Smooth muscle cell (in vitro differentiated cells): Measurements from ENCODE around the gene RTN4RL1. TPM values are rescaled to one million over a fixed set of nuclear protein-coding genes. Genes with fewer than 3 reads are reported as not detected.

ENCODE experiments used
- DNase-seq: peaks from one replicate; lab custom pipeline; 2025; ENCODE audit not compliant: unreplicated experiment; lab: John Stamatoyannopoulos, UW
- H2AFZ ChIP-seq: fragments of 200-600 bp; sonication (generic); 2 replicates; pipeline ENCODE4 v1.6.0; 2016; ENCODE audit warnings: antibody characterized with exemption, low read depth, mild to moderate bottlenecking
- H3F3A ChIP-seq: fragments of 200-600 bp; sonication (generic); 2 replicates; pipeline ENCODE4 v1.6.0; 2017; ENCODE audit warnings: antibody characterized with exemption, low read depth
- H3K27ac ChIP-seq: fragments of 200-600 bp; sonication (generic); 2 replicates; pipeline ENCODE4 v1.5.1; 2016; ENCODE audit warnings: low read depth, mild to moderate bottlenecking
- H3K27me3 ChIP-seq: fragments of 200-600 bp; sonication (generic); 2 replicates; pipeline ENCODE4 v1.6.1; 2016; ENCODE audit warnings: low read depth, mild to moderate bottlenecking
- H3K36me3 ChIP-seq: fragments of 200-600 bp; sonication (generic); 2 replicates; pipeline ENCODE4 v1.5.1; 2016; ENCODE audit warnings: low read depth
- H3K4me1 ChIP-seq: fragments of 200-600 bp; sonication (generic); 2 replicates; pipeline ENCODE4 v1.5.1; 2016; ENCODE audit warnings: low read depth
- H3K4me2 ChIP-seq: fragments of 200-600 bp; sonication (generic); 2 replicates; pipeline ENCODE4 v1.6.0; 2016; ENCODE audit warnings: mild to moderate bottlenecking
- H3K4me3 ChIP-seq: fragments of 200-600 bp; sonication (generic); 2 replicates; pipeline ENCODE4 v1.5.1; 2016; ENCODE audit warnings: mild to moderate bottlenecking
- H3K79me2 ChIP-seq: fragments of 200-600 bp; sonication (generic); 2 replicates; pipeline ENCODE4 v1.6.0; 2016; ENCODE audit warnings: low read depth, mild to moderate bottlenecking
- H3K9ac ChIP-seq: fragments of 200-600 bp; sonication (generic); 2 replicates; pipeline ENCODE4 v1.6.0; 2016; ENCODE audit warnings: low read depth
- H3K9me3 ChIP-seq: fragments of 200-600 bp; sonication (generic); replicated peaks from 2 replicates; pipeline ENCODE4 v1.5.1; 2016; ENCODE audit warnings: low read depth
- H4K20me1 ChIP-seq: fragments of 200-600 bp; sonication (generic); 2 replicates; pipeline ENCODE4 v1.6.0; 2016; ENCODE audit warnings: low read depth
- WGBS: methylation state at CpG from one replicate; pipeline ENCODE4 v1.1.7; 2016; ENCODE audit warnings: low lambda C conversion rate; 5-methylcytosine and 5-hydroxymethylcytosine counted together
- polyA plus RNA-seq: library from polyadenylated mRNA; unstranded; fragments of >200 nt; fragmentation: Nextera tagmentation; extraction: Ambion mirVana; gene quantifications from 2 replicates; pipeline ENCODE4 v1.2.1, GENCODE V29; 2016
- total RNA-seq: library from RNA; depleted of rRNA; stranded (reverse); fragments of >200 nt; gene quantifications from 2 replicates; pipeline ENCODE4 v1.2.3, GENCODE V29; 2014
- TF ChIP-seq, protein P1 (sequence below): fragments of 200-600 bp; sonication (generic); IDR thresholded peaks from 2 replicates; pipeline ENCODE4 v1.5.1; 2017; ENCODE audit warnings: borderline replicate concordance, mild to moderate bottlenecking, antibody characterized with exemption; ENCODE audit not compliant: insufficient read depth, poor library complexity, severe bottlenecking

RTN4RL1 gene
- total and polyA plus RNA-seq, 2 experiments from 2014 or later, result not detected

DNA sequence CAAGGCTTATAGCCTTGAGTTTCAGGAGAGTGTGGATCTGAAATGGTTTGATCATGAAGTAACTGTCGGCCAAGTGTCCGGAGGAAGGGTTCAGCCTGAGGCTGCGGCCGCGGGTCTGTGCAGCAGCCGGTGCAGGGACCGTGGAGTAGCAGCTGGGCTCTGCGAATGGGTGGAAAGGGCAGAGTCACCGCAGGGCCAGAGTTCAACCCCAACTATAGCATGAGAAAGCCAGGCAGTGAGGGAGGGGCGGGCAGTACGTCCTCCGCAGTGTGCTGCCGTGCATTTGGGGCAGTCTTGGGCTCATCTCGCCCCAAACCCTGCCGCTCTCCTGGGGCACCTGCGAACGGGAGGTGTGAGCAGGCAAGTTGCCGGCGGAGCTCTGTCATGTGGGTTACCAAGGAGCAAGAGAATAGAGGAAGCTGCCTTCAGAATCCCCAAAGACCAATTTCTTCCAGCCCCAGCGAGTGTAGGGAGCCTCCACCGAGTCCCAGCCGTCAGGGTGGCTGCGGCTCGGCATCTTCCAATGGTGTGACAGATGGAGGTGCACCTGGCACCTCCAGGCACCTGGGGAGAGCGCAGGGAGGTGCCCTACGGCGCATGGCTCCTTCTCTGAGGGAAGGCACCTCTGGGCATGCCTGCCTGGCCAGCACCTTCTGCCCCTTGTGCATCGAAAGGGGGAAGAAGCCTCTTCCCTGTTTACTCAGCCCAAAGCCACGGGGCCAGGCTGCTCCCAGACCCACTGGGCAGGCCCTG, 108.0 kb downstream of the RTN4RL1 start:
- H3F3A ChIP-seq, result no peaks in the 10 kb centered on the region
- H3K9ac ChIP-seq, result no peak overlapping the region
- peaks cover 5% of the 10 kb centered on the region for H3K4me1 ChIP-seq
- H3K9me3 ChIP-seq, result no peaks in the 10 kb centered on the region
- H3K79me2 ChIP-seq, result no peaks in the 10 kb centered on the region
- no peak for DNase-seq
- TF ChIP-seq, protein P1, sequence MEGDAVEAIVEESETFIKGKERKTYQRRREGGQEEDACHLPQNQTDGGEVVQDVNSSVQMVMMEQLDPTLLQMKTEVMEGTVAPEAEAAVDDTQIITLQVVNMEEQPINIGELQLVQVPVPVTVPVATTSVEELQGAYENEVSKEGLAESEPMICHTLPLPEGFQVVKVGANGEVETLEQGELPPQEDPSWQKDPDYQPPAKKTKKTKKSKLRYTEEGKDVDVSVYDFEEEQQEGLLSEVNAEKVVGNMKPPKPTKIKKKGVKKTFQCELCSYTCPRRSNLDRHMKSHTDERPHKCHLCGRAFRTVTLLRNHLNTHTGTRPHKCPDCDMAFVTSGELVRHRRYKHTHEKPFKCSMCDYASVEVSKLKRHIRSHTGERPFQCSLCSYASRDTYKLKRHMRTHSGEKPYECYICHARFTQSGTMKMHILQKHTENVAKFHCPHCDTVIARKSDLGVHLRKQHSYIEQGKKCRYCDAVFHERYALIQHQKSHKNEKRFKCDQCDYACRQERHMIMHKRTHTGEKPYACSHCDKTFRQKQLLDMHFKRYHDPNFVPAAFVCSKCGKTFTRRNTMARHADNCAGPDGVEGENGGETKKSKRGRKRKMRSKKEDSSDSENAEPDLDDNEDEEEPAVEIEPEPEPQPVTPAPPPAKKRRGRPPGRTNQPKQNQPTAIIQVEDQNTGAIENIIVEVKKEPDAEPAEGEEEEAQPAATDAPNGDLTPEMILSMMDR, result no peak
- WGBS, result 94% methylated on average over 29 of the region's 29 CpGs
- no peak overlapping the region for H3K4me3 ChIP-seq
- no peak overlapping the region for H3K4me2 ChIP-seq
- H3K36me3 ChIP-seq, result no peaks in the 10 kb centered on the region
- no peaks in the 10 kb centered on the region for H4K20me1 ChIP-seq
- H3K27me3 ChIP-seq, result peaks cover 22% of the 10 kb centered on the region
- H3K27ac ChIP-seq, result no peak overlapping the region
- no peak overlapping the region for H2AFZ ChIP-seq

DNA sequence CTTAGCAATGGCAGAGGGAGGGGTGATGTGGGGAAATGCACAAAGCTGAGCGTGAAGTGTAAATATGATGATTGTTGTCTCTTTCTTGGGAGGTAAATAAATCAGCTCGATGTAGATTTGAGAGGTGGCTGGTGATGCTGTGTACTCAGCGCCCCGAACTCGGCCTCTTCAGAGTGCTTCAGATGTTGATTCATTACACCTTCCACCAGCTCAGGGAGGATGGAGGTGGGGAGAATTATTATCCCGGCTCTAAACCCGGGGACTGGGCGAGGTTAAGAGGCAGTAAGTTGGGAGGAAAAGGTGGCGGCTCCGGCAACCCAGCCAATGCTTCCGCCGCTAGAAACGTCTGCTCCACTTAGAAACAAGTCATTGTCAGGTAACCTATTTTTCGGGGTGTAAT, 108.8 kb downstream of the RTN4RL1 start:
- H3F3A ChIP-seq, result no peaks in the 10 kb centered on the region
- no peak overlapping the region for H2AFZ ChIP-seq
- no peak overlapping the region for H3K9ac ChIP-seq
- H3K4me3 ChIP-seq, result no peak overlapping the region
- 86% methylated on average over 14 of the region's 14 CpGs for WGBS
- no peaks in the 10 kb centered on the region for H4K20me1 ChIP-seq
- peaks cover 29% of the 10 kb centered on the region for H3K27me3 ChIP-seq
- H3K27ac ChIP-seq, result no peak overlapping the region
- no peaks in the 10 kb centered on the region for H3K36me3 ChIP-seq
- no peak for DNase-seq
- no peak overlapping the region for H3K4me2 ChIP-seq
- TF ChIP-seq, protein P1, result no peak
- no peaks in the 10 kb centered on the region for H3K79me2 ChIP-seq
- peaks cover 5% of the 10 kb centered on the region for H3K4me1 ChIP-seq
- no peaks in the 10 kb centered on the region for H3K9me3 ChIP-seq

DNA sequence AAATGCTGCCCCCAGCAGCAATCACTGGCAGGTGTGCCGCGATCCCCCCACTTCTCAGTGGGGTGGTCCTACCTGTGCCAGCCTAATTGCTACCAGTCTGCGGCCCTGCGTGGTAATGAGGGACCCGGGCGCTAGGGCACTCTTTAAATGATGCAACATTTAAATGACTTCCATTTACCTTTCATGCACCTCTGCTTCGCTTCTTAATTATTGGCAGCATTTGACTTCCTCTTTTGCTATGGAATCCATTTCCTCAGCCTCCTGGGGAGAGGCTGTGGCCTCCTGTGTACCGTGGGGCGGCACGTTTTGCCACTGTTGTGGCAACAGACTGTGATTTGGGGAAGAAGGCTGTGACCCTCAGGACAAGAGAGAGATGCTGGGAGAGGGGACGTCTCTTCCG, 109.2 kb downstream of the RTN4RL1 start:
- peaks cover 29% of the 10 kb centered on the region for H3K27me3 ChIP-seq
- WGBS, result 88% methylated on average over 12 of the region's 12 CpGs
- TF ChIP-seq, protein P1, result no peak

DNA sequence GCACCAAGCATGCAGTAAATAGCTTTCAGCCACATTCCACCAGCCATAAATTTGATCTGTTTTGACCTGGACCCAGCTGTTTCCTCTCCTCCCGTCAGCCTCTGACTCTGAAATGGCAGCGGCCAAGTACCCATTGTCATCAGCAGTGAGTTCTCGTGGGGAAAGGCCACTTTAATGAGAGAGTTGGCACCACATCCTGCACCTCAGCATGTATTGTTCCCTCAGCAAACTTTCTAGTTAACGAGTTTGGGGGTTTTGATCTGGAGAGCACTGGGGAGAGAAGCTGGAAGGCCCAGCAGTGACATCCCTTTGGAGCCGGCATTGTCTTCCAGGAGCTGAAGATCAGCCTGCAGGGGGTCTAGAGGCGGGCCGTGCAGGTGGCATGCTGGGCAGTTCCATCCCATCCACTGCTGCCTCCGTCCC, 110.5 kb downstream of the RTN4RL1 start:
- Histone ChIP-seq H3K27me3 (peaks cover 39% of the 10 kb centered on the region), H3F3A (no peaks in the 10 kb centered on the region), H4K20me1 (no peaks in the 10 kb centered on the region), H3K9ac (no peak overlapping the region), H3K4me2 (no peak overlapping the region), H3K27ac (no peak overlapping the region), H3K36me3 (no peaks in the 10 kb centered on the region), H2AFZ (no peak overlapping the region), H3K4me3 (no peak overlapping the region), H3K4me1 (peaks cover 10% of the 10 kb centered on the region), H3K79me2 (no peaks in the 10 kb centered on the region), H3K9me3 (no peaks in the 10 kb centered on the region)
- TF ChIP-seq, protein P1, result no peak
- DNase-seq, result no peak
- 59% methylated on average over 8 of the region's 8 CpGs for WGBS

More for the DNA sequence above, 109.2 kb downstream of the RTN4RL1 start:
- no peaks in the 10 kb centered on the region for H3K36me3 ChIP-seq
- H3F3A ChIP-seq, result no peaks in the 10 kb centered on the region
- H2AFZ ChIP-seq, result no peak overlapping the region
- H3K4me3 ChIP-seq, result no peak overlapping the region
- H3K4me1 ChIP-seq, result peaks cover 5% of the 10 kb centered on the region
- no peak overlapping the region for H3K4me2 ChIP-seq
- no peak overlapping the region for H3K27ac ChIP-seq
- no peaks in the 10 kb centered on the region for H3K79me2 ChIP-seq
- H3K9me3 ChIP-seq, result no peaks in the 10 kb centered on the region
- no peak for DNase-seq
- H3K9ac ChIP-seq, result no peak overlapping the region
- H4K20me1 ChIP-seq, result no peaks in the 10 kb centered on the region
